SIG-M5 (cell line): ENCODE data around the gene DDR2.

Source experiments
- DNase-seq: peaks from one replicate; lab custom pipeline; 2025; lab: John Stamatoyannopoulos, UW

The DDR2 gene

DNA sequence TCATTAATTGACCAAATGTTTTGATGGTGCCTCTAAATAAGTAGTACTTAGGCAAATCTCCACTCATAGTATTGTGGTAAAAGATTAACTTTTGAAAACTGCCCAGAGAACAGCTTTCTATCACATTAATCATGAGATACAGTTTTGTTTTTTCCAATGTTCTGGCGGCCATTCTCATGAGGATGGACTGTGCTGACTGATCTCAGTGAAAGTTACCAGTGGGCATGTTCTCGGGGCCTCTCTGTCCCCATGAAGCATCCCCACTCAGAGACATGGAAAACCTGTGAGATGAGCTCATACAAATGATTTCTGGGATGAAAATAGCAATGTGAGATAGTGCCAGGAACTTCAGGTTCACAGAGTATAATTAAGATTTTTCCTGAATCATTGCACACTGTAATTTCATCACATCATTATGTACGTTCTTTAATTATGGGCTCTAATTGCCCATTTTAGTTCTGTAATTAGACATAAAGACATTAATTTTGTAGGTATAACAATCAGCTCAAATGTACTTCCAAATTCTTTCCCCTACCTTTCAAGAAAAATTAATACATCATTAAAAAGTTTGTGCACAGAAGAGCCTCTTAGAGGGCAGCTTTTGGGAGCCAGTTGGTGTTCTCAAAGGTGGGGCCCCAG, 40.5 kb downstream of the DDR2 start:
- no peak for DNase-seq

DNA sequence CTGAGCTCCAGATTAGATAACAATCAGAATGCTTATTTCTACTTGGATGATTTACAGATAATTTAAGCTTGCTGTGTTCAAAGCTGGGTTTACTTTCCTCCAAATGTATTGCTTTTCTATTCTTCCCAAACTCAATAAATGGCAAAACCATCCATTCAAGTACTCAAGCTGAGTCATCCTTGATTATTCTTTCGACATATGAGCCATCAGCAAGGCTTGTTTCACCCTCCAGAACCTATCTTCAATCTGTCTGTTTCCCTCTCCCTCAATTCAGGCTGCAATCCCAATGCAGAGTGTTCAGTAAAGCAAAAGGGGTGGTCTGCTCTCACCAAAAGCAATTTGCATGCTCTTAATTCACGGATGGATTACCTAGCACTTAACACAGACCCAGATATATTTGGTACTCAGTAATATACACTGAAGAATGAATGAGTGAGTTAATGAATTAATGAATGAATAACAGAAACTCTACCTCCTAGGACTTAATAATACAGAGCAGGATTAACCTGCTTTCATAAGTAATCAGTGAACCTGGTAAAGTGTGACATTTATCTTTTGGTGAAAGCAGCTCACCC, 41.9 kb downstream of the DDR2 start:
- no peak for DNase-seq

DNA sequence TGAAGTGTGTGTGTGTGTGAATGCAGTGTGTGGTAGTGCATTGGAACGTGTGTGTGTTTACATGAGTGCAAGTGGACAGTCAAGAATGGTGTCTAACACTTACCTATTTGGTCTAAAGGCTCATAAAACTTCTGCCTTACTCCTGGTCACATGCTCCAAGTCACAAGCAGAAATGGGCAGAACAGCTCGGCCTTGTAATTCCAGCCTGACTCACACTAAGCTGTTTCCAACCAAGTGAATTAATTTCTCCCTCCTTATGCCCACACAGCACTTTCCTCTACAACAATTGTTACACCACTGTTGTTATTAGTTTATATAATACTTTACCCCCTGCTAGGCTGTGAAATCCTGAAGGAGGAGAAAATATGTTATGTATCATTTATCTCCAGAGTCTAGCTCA, 43.8 kb downstream of the DDR2 start:
- DNase-seq = no peak

DNA sequence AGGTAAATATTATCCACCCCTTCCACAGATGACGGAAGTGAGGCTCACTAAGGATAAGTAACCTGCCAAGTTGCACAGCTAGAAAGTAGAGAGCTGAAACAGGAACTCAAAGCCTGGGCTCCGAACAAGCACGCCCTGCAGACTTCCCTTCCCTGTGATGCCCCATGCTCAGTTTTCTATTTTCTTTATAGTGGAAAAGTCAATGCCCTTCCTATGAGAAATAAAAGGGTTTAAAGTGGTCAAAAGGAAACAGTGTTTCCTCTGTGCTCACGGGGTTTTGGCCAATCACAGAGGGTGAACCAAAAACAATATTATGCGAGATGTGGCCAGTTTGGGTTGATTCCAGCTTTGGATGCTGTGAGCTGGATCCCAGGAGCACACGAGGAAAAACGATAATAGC, 44.5 kb downstream of the DDR2 start:
- DNase-seq = no peak

DNA sequence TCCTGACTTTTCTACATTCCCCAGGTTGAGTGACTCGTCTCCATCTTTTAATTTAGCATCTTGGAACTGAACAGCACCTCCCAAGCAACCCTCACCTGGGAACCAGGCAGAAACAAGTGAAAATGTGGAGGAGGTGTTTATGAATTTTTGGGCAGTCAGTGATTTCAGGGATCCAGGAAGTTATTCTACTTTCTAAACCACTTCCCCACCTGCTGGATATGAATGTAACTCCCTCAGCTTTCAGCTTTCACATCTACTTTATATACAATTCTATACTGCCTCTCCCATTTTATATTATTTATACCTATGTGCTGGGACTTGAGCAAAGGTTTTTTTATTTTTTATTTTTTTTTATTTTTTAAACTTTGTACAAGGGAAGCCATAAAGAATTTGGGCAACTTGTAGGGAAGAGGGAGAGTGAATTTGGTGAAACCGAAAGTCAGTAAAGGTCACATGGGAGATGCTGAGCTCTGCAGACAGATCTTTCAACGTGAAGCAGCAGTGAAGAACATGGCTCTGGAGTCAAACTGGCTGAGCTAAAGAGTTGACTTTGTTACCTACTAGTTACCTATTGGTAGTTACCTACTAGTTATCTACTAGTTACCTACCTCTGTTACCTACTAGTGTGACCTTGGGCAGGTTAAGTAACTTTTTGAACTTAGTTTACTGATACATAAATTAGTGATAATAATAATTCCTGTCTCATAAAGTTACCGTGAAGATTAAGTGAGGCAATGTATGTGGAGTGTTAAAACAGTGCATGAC, 45.5 kb downstream of the DDR2 start:
- DNase-seq = no peak

DNA sequence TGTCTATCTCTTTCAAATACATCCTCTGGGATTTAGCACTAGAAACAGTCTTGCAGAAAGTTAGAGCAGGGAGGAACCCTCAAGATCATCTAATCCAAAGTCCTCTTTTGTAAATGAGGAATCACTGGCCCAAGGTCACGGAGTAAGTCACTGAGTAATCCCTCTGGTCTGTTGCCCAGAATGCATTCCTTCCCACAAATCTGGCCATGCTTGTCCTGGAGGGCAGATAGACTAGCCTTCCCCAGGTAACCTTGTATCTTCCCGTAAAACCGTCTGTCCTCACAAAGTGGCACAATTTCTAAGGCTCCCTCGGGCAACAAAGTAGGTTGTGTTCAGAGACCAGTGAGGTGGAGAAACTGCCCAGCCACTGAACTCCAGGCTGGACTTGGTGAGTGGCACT, 46.2 kb downstream of the DDR2 start:
- no peak for DNase-seq

DNA sequence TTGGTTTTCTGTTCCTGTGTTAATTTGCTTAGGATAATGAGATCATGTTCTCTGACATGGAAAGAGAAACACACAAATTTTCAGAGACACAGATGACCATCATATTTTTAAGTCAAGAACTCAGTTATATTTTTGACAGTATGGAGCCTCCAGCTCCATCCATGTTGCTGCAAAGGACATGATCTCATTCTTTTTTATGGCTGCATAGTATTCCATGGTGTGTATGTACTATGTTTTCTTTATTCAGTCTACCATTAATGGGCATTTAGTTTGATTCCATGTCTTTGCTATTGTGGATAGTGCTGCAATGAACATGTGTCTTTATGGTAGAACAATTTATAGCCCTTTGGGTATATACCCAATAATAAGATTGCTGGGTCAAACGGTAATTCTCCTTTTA, 47.0 kb downstream of the DDR2 start:
- DNase-seq = no peak

DNA sequence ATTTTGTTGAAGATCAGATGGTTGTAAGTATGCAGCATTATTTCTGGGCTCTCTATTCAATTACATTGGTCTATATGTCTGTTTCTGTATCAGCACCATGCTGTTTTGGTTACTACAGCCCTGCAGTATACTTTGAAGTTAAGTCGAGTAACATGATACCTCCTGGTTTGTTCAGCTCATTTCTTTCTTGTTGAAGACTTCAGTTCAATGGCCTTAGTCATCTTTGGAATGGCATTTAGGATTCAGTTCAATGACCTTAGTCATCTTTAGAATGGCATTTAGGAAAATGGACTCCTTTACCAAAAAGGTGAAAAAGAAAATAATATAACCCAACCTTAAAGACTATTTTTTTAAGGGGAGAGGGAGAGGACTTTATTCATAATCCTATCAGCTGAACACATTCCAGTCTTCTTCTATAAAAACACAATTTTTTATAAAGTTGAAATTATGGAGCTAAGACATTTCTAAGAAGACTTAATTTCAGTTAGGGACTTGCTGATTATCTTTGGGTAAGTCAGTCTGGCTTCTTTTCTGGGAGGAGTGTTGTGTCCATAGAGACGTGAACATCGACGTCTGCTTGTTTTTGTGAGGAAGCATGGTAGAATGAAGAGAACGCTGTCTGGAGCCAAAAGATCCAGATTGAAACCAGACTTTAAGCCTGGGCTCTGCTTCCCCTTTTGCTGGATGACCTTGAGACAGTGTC, 48.3 kb downstream of the DDR2 start:
- DNase-seq = no peak

DNA sequence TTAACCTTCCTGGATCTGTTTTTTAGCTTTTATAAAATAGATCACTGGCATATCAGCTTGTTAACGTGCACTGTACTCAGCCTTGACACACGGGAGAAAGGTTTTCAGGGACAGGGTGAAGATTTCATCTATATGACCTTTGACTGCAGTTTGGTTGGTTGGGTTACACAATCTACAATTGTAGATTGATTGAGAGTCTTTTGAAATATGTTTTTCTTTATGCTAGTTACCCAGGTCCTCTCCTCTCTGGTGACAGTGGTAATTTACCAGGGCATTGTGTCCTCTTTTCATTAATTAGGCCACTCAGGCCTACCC, 48.8 kb downstream of the DDR2 start:
- DNase-seq = no peak

DNA sequence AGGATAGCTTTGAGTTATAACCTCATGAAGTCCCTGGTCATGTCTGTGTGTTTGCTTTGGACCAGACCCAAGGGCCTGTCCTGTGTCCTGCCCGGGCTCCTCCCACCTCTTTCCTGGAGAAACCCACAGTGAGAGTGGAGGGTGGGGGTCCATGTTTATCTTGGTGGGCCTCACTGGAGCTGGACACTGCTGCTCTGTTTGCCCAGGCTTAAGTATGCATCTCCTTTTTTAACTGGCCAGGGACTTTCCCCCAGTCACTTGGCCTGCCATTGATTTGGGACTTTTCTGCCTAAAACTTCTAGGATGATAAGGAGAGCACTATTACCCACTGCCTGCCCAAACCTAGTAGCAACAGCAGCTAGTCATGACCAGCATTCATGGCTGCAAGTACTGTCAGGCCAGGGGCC, 49.8 kb downstream of the DDR2 start:
- no peak for DNase-seq

DNA sequence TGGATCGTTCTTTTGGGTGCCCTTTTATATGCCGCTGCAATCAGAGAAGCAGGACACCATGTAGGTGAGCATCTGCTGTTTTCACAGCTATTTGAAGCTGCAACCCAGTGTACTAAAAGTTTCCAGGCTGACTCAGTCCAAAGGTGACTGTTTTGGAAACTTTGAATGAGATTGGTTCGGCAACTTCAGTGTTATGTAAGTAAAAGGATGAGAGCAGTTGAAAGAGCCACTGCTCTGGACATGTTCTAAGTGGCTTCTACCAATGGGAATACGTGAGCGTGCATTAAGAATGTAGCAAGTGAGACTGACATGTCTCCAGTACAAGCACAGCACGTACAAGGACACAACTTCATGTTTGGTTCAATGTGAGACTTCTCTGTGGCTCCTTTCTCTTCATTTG, 55.6 kb downstream of the DDR2 start:
- DNase-seq = no peak

DNA sequence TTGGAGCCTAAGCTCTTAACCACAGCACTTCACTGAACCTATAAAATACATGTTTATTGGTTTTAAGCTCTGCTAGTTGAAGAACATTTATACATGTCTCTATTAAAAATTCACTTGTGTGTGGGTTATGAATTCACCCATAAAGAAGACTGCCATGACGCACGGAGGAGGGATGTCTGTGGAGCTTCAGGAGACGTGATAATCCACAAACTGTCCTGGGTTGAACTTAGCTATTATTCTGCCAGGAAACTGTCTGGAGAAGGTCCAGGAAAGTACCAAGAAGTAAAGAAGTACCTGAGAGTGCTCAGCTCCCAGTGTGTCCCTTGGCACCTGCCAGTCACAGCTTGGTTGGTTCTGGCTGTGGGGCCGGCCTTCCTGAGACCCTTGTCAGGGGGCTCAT, 56.3 kb downstream of the DDR2 start:
- no peak for DNase-seq

DNA sequence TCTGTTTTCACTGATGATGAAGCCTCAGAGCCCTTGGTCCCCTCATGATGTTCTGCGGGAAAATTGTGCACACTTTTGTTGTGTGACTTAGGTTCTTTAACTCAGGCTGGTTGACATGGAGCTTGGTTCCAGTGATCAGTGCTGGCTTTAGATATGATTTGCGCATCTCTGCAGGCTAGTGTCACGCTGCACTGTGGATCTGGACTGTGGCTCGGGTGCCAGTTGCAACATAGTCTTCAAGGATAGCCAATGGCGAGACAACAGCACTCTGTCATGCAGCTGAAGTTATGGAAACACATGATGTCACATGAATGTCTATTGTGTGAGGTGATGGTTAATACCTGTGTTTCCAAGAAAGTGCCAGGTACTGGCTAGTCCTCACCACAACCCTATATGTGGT, 56.7 kb downstream of the DDR2 start:
- DNase-seq = no peak

DNA sequence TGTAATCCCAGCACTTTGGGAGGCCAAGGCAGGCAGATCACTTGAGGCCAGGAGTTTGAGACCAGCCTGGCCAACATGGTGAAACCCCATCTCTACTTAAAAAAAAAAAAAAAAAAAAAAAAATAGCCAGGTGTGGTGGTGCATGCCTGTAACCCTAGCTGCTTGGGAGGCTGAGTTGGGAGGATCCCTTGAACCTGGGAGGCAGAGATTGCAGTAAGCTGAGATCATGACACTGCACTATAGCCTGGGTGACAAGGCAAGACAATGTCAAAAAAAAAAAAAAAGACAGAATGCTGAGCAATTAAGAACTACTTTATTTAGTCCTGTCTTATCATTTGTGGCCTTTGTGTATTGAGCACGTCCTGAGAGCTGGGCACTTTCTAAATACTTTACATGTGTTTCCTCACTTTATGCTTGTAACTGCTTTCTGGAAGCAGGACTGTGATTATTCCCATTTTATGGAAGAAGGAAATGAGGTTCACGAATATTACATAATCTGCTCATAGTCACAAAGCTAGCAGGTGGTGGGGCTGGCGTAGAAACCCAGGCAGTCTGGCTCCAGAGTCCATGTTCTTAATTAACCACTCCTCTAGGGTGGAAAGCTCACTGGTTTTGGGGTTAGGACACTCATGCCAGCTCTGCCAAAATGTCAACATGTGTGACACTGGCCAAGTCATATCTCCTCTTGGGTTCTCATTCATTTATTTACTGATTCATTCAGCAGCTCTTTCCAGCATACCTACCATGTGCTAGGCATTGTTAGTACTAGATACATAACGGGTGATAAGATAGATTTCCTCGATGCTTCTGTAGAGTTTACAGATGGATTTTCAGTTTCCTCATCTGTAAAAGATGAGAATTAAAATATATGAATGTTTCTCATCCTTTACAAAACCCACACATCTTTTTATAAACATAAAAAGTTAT, 57.7 kb downstream of the DDR2 start:
- no peak for DNase-seq

DNA sequence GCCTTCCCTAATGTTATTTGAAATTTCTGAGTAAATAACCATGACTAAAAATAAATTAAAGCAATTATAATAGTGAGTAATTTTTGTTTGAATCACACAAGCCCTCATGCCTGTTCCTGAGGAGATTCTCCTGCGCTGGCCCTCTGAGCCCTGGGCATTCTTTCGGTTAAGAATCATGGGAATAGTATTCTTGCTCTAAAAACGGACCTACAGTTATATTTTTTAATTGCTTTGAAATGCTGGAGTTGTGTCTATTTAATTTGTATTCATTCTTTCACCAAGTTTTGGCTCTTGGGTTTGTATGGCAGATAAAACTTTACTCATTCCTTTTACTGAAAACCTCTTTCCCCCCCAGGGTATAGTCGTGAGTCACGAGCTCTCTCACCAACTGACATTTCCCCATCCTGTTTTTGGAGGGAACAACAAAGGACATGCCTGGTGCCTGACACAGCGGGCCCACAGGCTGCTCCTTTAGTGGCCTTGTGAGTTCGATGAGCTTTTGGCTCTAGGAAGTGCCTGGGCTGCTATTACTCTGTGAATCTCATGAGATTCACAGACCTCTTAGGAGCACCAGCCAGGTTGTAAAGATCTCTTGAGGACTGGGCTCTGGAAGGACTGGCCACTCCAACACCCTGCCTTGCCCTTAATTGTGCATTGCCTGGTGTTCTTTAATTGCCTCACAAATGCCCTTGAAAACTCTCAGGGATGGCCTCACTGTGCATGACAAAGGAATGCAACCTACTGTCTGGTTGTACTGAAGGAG, 58.6 kb downstream of the DDR2 start:
- DNase-seq = no peak

DNA sequence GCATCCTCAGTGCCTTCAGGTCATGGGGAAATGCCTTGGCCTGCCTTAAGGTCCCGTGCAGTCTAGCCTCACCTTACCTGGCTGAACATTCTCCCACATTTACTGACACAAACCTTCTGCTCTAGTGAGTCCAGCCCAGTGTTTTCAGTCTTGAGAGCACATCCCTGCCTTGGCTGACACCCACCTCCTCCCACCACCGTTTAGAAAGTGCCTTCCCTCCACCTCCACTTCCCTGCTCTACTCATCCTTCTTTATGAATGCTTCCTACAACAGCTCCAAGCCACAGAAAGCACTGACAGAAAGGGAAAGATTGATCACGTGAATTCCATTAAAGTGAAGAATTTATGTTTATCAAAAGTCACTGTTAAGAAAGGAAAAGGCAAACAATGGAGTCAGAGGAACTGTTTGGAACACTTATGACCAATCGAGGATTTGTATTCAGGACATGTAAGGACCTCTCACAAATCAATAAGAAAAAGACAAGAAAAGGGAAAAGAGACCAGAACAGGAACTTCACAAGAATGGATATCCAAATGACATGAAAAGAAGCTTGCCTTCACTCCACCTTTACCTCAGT, 59.8 kb downstream of the DDR2 start:
- no peak for DNase-seq

DNA sequence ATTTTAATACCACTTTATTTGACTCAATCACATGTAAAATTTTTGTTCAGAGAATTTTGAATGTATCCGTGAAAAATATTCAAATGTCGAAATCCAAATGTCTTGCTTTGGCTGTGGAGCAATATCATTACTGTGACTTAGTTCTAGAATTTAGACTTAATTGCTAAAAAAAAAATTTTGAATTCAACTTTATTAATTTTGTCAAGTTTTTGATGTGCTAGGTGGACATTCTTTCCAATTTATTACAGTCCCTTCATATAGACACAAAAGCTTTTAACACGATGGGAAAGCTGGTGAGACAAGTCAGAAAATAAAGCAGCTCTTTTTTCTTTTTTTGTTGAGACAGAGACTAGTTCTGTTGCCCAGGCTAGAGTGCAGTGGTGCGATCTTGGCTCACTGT, 62.6 kb downstream of the DDR2 start:
- no peak for DNase-seq

DNA sequence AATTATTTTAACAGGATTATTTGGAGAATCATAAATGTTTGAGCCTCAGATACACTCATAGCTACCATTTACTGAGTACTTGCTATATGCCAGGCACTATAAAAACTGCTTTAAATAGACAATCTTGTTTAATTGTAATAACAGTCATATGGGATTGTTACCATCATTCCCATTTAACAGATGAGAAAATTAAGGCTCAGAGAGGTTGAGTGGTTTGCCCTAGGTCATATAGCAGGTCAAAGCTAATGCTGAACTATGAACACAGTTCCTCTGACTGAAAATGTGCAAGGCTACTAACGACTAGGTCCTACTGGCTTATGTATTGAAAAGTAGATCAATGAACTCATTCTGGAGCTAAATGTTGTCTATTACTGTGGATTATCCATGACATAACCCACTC, 63.4 kb downstream of the DDR2 start:
- no peak for DNase-seq

DNA sequence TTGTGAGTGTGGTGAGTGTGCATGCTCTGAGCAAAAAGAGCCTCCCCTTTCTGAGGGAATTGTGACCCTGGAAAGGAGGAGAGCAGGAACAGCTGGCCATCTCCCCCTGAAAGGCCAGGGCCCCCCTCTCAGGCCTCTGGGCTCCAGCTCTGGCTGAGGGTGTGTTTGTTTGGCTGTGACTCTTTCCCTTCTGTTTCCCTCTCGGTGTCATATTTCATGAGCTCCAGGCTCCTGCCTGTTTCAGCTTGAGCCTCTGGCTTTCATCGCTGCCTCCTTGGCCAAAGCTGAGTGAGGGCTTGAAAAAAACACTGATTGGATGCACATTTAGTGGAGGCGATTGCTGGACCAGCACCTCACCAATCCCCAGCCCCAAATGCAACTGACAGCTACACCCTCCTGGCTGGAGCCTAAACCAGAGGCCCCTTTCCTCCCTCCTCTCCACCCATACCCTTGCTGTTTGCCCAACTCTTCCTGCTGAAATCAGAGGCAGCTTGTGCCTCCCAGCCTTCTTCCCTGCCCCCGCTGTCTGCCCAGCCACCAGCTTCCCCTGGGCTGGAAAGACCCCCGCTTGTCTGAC, 64.1 kb downstream of the DDR2 start:
- DNase-seq = no peak

DNA sequence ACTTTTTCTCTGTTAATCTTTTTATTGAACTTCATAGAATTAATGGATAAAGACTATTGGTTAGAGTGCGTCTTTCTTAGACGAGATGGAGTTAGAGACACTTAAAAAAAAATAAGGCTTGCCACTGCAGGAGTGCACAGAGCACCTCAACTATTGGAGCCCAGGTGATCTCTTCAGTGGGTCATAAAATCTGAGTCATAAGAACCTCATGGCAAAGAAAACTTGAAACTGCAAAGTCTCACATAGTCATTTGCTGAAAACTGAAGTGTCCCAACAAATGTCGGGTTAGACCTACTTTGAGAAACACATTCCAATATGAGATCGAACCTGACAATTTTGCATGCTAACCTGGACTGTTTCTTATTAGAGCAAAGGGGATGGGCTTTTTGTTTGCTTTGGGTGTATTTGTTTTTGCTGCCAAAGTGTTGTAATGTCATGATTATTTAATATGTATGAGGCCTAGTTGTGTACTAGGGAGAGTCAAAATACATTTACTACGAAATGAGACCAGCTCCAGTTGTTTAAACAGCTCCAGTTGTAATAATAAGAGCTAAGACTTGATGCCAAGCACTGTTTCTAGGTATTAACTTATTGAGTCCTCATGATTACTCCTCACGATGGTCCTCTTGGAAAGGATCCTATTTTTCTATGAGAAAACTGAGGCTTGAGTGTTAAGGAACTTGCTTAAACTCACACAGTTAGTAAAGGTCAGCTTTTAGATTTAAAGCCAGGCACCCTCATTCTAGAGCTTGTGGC, 65.1 kb downstream of the DDR2 start:
- no peak for DNase-seq
